HG03060 (cell line): ENCODE measurements around the gene STK16.
"Not testable (repeated sequence)": the region's sequence is repeated elsewhere in the genome, so short reads cannot be mapped to it uniquely, and the experiment has no call there.

Experiments
- ATAC-seq: cut with Tn5 transposase; IDR thresholded peaks from one replicate; pipeline ENCODE4 v1.9.1; 2021; ENCODE audit warnings: low read depth, moderate number of reproducible peaks; ENCODE audit not compliant: unreplicated experiment

STK16 gene, protein sequence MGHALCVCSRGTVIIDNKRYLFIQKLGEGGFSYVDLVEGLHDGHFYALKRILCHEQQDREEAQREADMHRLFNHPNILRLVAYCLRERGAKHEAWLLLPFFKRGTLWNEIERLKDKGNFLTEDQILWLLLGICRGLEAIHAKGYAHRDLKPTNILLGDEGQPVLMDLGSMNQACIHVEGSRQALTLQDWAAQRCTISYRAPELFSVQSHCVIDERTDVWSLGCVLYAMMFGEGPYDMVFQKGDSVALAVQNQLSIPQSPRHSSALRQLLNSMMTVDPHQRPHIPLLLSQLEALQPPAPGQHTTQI

DNA sequence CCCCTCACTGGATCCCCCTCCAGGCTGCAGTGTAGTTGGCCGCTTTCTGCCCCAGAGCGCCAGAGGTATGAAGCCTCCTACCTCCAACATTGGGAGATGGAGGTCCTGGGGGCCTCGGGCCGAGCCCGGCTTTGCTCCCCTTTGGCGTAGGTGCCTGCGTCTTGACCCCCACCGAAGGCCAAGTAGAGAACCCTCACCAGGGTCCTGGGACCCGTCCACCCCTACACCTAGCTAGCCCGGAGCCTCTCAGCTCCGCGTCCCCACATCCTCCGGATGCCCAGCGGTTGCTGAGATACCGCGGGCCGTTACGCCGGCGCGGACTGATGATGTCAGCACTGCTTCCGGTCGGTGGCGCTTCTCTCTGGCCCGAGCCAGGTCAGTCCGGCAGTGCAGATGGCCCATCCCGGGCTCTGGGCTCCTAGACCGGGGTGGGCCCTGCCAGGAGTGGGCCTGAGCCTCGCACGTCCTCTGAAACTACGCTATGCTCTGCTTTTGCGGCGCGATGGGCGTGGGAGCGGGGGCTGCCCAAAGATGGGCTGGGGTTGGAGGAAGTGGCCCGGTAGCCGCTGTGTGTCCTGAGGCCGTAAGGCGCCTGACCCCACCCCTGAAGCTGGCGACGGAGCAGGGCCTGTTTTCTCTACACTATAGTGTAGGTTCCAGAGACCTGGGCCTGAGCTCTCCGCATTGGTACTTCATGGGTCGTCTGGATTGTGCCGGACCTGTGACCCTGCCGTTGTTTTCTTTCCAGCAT is at the start of gene STK16, which contains the start of gene GLB1L:
Gene STK16 (plus strand): TSS at position 332 of the 751 bp plus-strand sequence. CDS start 521 bp downstream, outside the sequence.
Gene GLB1L (minus strand): TSS at position 297 of the 751 bp plus-strand sequence. CDS start 1,871 bp downstream, outside the sequence.
- ATAC-seq, result peak; percentile 52

DNA sequence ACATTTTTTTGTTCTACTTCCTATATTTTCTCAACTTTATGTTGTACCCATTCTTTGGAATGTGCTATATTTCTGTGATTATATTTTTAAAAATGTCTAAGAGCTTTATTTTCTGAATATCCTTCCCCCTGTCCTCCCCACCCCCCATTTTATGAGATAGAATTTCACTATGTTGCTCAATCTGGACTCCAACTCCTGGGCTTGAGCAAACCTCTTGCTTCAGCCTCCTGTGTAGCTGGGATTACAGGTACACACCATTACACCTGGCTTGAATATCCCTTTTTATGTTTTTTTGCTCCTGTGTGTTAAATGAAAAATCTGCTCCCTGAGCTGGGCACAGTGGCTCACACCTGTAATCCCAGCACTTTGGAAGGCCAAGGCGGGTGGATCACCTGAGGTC is 47.9 kb upstream of the STK16 start:
- no peak for ATAC-seq

DNA sequence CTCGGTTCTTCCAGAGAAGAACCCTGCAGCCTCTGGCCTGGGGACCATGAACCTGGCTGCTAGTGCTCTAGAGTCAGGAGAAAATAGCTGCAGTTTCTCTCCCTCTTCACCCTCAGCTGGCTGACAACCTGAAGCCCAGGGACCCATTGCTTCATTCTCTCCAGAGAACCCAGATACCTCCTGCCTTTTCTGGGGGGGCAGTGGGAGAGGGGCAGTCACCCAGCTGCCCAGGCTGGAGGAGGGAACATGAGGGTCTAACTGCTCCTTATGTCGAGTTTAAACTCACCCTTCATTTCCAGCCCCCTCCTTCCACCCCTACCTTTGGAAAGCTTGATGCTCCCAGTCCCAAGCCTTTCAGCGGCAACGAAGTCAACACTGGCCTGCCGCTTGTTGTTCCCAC is 46.3 kb upstream of the STK16 start:
- ATAC-seq, result no peak

DNA sequence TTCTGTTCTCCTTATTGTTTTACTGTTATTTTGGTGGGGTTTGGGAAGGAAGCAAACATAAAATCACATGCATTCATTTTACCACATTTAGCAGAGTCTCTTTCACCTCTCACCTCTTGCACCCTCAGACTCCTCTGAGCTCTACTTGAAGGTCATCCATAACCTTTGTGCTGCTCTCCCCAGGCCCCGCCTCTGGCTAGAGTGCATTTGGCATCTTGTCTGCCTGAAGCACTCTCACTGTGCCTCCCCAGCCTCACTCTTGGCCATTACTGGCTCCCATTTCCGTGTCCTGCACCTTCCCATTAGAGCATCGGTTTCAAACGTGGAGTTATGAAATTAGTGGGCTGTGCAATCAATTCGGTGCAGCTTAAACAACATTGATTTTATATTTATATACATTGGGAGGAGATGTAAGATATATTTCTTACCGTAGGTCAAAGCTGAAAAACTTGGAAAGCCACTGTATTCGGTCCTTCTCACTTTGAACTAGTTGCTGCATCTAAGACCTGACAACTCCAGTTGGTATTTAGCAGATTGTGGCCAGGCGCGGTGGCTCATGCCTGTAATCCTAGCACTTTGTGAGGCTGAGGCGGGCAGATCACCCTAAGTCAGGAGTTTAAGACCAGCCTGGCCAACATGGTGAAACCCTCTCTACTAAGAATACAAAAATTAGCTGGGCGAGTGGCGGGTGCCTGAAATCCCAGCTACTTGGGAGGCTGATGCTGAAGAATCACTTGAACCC is 45.6 kb upstream of the STK16 start:
- ATAC-seq, result no peak

DNA sequence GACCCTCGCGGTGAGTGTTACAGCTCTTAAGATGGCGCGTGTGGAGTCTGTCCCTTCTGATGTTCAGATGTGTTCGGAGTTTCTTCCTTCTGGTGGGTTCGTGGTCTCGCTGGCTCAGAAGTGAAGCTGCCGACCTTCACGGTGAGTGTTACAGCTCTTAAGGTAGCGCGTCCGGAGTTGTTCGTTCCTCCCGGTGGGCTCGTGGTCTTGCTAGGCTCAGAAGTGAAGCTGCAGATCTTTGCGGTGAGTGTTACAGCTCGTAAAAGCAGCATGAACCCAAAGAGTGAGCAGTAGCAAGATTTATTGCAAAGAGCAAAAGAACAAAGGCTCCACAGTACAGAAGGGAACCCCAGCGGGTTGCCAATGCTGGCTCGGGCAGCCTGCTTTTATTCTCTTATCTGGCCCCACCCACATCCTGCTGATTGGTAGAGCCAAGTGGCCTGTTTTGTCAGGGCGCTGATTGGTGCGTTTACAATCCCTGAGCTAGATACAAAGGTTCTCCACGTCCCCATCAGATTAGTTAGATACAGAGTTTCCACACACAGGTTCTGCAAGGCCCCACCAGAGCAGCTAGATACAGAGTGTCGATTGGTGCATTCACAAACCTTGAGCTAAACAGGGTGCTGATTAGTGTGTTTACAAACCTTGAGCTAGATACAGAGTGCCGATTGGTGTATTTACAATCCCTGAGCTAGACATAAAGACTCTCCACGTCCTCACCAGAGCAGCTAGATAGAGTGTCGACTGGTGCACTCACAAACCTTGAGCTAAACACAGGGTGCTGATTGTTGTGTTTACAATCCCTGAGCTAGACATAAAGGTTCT is 44.6 kb upstream of the STK16 start:
- not testable (repeated sequence) for ATAC-seq

DNA sequence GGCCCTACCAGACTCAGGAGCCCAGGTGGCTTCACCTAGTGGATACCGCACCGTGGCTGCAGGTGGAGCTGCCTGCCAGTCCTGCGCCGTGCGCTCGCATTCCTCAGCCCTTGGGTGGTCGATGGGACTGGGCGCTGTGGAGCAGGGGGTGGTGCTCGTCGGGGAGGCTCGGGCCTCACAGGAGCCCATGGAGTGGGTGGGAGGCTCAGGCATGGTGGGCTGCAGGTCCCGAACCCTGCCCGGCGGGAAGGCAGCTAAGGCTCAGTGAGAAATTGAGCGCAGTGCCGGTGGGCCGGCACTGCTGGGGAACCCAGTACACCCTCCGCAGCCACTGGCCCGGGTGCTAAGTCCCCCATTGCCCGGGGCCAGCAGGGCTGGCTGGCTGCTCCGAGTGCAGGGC is 43.9 kb upstream of the STK16 start:
- ATAC-seq, result not testable (repeated sequence)

DNA sequence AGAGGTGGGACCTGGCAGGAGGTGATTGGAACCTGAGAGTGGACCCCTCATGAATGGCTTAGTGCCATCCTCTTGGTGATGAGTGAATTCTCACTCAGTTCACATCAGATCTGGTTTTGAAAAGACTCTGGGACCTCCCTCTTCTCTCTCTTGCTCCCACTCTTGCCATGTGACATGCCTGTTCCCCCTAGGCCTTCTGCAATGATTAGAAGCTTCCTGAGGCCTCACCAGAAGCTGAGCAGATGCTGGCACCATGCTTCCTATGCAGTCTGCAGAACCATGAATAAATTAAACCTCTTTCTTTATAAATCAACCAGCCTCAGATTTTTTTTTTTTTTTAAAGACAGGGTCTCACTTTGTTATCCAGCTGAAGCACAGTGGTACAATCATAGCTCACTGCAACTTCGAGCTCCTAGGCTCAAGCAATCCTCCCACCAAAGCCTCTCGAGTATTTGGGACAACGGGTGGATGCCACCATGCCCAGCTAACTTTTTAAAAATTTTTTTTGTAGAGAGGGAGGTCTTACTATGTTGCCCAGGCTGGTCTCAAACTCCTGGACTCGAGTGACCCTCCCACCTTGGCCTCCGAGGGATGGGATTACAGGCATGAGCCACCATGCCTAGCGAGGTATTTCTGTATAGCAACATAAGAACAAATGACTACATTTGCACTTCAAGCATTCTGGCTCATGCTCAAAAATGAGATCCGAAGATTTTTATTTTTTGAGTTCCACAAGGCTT is 40.7 kb upstream of the STK16 start:
- no peak for ATAC-seq

DNA sequence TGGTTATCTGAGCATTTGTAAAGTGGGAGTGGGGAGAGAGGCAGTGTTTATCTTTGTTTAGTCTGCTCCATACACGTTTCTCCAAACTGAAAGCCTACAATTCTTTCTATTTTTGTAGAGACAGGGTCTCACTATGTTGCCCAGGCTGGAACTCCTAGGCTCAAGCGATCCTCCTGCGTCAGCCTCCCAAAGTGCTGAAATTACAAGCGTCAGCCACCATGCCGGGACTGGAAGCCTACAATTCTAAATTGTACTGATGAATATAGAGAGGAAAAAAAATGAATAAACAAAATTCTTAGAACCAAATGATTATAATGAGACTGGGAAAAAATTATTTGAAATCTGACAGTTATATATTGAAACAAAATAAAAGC is 40.1 kb upstream of the STK16 start:
- ATAC-seq, result no peak

DNA sequence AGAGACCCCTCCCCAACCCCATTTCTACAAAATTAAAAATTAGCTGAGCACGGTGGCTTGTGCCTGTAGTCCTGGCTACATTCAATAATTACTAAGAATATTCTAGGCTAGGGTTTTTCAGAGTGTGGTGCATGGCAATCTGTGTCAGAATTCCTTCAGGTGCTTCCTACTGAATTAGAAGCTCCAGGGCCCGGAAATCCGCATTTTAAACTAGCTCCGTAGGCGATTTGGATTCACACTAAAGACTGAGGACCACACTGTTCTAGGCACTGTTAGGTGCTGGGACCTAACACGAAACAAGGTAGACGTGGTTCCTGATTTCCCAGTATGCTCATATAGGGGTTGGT is 39.3 kb upstream of the STK16 start:
- no peak for ATAC-seq

DNA sequence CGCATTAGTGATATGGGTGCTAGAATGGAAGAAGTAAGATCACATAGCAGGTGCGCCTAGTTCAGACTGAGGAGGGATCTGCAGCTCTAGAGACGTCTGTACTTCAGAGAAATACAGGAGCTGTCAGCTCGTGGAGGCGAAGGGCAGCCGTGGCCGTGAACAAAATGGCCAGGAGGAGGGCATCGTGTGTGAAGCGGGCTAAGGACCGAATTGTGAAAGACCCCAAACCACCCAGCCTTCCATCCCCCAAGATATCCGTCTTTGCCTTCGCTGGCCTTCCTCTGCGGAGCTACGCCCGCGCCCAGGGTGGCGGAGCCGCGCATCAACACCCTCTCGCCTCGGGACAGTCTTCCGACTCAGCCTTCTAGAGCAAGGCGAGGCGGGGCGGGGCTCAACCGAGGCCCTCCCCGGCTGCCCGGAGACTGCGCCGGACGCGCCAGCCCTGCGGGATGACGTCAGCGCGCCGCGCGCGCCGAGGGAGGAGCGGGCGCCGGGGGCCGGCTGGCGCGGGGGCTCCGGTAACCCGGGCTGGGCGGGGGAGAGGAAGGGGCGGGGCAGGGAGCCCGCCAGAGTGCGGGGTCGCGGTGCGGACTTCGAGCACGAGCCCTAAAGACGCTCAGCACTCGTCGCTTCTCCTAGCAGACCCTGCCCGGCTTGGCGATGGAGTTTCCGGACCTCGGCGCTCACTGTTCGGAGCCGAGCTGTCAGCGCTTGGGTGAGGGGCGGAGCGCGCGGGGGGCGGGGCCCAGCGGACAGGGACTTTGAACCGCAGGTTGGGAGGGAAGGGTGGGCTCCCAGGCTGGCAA is 38.7 kb upstream of the STK16 start, which contains the start of gene ZFAND2B:
Gene ZFAND2B (plus strand): TSS at position 455 of the 806 bp plus-strand sequence. CDS start 206 bp downstream, at position 661.
- peak; percentile 89 for ATAC-seq

DNA sequence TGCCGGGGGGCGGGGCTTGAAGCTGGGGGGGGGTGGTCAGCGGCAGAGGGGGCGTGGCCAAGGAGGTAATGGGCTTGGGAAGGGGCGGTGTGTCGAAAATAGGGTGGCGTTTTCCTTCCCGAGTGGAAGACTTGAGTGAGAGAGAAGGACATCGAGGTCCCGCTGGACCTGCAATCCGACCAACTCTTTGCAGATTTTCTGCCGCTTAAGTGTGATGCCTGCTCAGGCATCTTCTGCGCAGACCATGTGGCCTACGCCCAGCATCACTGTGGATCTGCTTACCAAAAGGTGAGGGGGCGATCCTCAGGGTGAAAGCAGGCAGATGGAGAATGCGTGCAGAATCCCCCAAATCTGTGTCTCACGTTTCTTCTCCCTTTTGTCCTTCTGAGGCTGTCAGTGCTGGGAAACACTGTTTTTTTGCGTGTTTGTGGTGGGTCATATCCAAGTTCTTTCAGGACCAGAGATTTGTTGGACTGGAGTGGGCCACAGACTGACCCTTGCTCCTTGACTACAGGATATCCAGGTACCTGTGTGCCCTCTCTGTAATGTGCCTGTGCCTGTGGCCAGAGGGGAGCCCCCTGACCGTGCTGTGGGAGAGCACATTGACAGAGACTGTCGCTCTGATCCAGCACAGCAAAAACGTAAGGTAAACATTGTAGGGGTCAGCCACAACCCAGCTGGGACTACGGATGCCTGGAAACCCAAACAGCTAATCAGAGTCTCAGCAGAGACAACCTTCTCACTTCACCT is 38.0 kb upstream of the STK16 start:
- no peak for ATAC-seq

DNA sequence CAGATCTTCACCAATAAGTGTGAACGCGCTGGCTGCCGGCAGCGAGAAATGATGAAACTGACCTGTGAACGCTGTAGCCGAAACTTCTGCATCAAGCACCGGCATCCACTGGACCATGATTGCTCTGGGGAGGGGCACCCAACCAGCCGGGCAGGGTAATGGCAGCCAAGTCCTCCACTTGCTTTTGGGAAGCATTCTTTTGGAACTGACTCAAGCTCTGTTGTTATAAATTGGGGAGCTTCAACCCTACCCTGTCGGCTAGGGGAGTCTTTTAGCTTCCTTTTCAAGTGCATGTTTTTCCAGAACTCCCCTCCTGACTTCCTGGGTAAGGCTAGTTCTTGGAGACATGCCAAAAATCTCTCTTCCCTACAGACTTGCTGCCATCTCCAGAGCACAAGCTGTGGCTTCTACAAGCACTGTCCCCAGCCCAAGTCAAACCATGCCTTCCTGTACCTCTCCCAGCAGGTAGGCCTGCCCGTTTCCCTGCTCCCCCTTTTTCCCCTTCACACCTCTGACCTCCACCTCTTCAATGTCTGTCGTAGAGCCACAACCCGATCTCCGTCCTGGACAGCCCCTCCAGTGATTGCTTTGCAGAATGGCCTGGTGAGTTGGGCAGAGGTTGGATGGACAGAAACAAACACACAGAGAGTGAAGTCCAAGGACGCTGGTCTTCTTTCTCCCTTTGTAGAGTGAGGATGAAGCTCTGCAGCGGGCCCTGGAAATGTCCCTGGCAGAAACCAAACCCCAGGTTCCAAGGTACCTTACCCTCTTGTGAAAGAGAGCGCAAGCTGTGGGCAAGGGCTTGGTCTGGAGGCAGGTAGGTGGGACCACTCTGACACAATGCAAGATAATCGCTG is 37.2 kb upstream of the STK16 start:
- no peak for ATAC-seq

DNA sequence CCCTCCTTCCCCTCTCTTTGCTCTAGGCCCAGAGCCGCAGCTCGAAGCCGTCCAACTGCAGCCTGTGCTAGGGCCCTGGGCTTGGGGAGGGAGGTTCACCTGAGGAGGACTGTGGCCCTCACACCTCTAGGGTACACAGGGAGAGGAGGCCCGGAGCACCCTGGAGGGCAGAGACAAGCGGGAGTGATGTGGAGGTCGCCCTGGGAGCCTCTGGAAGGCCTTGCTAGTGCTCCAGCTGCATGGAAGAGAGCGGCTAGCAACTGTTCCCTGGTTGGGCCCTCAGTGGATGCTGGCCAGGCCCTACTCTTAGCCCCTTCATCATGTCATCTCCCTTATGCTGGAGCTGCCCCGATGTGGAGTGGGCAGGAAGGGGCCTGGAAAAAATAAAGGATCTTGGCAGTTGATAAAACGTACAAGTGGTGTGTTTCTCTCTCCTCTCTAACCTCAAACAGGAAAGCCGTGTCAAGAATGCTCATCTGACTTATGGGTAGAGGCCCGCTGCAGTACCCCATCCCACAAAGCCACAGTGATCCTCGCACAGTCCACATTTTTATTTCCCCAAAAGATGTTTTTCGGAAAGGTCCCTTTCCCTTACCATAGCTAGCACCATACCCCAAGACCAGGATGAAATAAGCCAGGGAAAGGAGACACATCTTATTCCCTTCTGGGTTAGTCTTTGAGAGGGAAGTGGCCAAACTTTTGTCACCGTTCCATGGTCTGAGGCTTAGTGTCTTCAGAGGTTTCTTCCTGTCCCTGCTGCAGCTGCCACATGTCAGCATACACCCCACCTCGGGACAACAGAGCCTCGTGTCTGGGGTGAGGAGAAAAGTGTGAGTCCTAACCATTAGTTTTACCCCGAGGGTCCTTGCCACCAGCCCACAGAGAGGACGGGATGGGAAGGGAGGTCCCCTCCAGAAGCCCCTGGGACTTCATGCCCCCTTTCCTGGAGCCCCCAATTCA is 35.8 kb upstream of the STK16 start:
- no peak for ATAC-seq

DNA sequence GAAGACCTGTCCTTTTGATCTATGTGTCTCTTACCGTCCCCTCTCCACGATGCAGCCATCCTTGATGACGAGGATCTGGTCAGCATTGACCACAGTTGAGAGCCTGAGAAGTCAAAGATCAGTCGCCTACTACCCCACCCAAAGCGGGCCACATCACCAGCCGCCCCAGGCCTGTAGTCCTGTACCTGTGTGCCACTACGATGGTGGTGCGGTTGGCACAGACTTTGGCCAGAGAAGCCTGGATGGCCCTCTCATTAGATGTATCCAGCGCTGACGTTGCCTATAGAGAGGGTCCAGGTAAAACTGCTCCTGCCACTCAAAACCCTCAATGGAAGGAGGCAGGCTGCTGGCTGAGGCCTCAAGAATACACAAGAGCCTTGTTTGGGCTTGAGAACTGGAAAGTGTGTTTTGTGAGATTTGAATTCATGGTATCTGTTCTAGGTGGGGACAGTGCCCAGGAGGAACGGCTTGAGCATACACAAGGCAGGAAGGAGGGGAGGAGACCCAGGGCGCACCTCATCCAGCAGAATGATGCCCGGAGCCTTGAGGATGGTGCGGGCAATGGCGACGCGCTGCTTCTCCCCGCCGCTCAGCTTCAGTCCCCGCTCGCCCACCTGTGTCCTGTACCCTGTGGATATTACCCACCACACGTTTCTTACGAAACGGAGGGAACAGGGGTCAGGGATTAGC is 34.9 kb upstream of the STK16 start:
- no peak for ATAC-seq

DNA sequence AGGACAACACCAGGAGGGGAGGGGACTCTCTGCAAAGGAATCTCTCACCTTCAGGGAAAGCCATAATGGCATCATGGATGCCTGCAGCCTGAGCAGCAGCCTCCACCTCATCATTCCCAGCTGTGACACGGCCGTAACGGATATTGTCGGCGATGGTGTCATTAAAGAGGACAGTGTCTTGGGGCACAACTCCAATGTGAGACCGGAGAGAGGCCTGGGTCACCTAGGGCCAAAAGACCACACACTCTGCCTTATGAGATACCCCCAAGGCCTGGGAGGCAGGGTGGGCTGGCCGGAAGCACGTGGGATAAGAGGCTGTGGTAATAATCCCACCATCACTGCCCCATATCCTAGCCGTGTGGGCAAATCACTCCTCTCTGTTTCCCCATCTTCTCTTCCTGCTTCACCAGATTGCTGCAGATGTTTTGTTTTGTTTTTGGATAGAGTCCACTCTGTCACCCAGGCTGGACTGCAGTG is 34.4 kb upstream of the STK16 start:
- ATAC-seq, result no peak
